Measurements from ENCODE around the gene ATXN7L2.
"Not testable (repeated sequence)": the region's sequence is repeated elsewhere in the genome, so short reads cannot be mapped to it uniquely, and the experiment has no call there.

The ATXN7L2 gene, protein sequence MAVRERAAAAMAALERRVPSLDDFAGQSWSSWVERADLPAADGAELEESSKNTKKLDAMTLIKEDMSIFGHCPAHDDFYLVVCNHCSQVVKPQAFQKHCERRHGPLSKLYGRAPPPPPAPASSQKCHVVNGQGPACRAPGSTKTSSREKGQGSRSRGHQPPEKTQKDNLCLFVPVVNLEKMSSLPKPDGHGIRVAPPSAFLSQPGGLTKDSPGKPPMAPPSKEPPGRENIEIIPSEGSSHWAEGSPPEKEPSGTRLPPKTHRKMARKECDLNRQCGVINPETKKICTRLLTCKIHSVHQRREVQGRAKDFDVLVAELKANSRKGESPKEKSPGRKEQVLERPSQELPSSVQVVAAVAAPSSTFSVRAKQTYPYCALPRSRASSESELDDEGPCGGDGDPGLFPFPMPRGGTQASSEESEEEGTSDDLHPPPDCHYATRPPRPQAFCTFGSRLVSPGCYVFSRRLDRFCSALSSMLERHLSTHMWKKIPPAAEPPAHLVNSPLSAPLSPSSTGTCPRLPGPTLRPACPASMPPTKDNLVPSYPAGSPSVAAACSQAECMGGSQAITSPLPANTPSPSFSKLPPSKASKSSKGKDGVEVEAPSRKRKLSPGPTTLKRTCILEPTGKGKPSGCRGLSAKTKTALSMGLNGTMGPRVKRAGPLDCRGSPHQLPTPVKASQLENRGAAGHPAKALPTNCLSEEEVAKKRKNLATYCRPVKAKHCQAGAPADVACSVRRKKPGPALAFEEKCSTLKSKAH

DNA sequence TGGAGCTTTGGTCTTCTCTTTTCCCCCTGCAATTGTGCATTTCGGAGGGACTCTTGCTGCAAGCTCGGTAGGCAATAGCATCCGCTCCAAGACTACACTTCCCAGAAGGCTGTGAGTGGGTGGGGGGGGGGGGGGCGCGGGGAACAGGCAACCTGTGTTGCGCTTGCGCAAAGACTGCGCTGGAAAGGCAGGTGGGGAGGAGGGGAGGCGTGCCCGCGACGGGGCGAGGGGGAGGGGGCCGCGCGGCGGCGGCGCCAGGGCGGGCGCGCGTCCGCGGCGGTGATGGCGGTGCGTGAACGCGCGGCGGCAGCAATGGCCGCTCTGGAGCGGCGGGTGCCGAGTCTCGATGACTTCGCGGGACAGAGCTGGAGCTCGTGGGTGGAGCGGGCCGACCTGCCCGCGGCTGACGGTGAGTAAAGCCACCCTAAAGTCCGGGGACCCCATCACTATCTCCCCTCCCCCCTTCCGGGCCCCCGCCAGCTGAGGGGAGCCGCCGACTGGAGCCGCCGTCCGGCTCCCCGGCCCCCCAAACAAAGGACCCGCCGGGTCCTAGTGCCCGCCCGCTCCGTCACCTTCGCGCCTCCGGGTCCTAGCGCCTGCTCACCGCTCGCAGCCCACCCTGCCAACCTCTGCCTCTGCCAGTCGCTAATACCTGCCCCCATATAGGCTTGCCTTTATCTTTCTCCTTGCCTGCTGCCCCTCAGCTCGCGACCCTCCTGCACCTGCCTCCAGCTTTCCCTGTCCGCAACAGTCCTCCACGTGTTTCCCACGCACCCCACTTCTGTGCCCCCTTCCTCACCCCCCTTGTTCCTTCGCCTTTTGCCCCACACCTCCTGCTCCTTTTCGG, at the start of gene ATXN7L2:
TSS of gene ATXN7L2 (plus strand) at position 234 of the 847 bp plus-strand sequence. CDS start at position 283, 49 bp downstream.
- DNase-seq (ENCODE audit: low read depth): peak; percentile 92

DNA sequence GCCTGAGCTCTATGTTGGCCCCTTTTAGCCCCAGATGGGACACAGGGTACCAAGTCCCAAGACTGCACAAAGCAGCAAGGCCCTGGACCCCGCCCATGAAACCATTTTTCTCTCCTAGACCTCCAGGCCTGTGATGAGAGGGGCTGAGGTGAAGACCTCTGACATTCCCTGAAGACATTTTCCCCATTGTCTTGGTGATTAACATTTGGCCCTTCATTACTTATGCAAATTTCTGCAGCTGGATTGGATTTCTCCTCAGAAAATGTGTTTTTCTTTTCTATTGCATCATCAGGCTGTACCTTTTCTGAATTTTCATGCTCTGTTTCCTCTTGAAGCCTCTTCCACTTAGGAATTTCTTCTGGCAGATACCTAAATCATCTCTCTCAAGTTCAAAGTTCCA, 49.2 kb upstream of the ATXN7L2 start:
- DNase-seq (ENCODE audit: low read depth): no peak

DNA sequence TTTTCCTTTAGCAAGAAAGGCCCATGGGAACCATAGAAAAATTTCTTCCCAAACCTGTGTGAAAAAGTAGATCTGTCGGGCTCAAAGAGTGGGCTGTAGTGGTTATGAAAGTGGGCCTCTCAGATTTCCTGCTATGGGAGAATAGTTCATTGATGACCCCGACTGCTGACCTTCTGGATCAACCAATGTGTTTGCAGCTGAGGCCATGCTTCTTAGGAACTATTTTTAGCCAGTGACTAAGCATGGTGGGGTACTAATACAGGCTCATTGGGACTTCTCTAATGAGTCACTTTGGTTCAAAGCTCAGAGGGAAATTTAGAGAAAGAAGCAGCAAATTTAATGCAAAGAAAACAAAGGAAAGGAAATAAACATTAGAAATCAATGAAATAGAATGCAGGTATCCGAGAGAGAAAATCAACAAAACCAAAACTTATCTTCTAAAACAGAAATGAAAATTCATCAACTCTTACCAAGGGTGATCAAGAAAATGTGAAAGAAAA, 44.9 kb upstream of the ATXN7L2 start:
- DNase-seq (ENCODE audit: low read depth): peak; percentile 97

DNA sequence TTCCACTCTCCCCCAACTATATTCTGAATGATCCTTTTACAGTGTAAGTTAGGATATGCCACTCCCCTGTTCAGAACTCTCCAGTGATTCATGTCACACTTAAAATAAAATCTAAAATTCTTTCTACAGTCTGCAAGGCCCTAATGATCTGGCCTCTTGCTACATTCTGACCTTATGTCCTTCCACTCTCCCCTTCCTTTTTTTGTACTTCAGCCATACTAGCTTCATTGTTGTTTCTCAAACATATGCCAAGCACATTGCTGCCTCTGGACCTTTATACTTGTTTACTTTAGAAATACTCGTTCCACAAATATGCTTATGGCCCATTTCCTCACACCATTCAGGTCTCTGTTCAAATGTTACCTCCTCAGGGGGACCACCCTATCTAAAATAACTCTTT, 42.6 kb upstream of the ATXN7L2 start:
- DNase-seq (ENCODE audit: low read depth): peak; percentile 82

DNA sequence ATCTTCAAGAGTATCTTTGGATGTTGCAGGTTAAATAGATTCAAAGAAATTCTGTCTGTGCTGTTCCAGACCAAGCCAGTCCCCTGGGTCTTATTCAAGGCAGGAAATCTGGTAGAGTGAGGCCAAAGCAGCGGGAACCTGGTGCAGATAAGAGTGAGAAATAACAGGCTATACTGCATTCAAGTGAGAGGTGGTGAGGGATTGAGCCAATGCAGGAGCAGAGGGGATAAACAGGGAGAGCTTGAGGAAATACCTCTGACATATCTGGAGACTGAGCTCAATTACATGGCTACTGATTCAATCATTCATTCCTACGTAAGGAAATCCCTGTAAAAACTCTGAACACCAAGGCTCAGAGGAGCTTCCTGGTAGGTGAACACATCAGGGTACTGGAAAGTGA, 40.2 kb upstream of the ATXN7L2 start:
- no peak for DNase-seq (ENCODE audit: low read depth)

DNA sequence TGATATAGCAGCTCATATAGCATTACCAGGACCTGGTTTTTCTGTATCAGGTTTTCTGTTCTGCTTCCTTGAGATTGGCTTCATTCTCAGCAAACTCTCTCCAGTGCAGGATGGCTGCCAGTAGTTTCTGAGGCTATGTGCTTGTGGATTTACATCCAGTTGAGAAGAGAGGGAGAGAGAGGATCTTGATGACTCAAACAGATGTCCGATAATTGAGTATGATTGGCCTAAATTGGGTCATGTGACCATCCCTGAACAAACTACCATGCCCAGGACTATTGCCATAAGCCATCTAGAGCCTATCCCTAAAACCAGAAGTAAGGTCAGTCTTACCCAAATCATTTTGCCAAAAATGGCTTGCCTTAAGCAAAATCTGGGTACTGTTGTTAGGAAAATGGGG, 39.4 kb upstream of the ATXN7L2 start:
- peak; percentile 40 for DNase-seq (ENCODE audit: low read depth)

DNA sequence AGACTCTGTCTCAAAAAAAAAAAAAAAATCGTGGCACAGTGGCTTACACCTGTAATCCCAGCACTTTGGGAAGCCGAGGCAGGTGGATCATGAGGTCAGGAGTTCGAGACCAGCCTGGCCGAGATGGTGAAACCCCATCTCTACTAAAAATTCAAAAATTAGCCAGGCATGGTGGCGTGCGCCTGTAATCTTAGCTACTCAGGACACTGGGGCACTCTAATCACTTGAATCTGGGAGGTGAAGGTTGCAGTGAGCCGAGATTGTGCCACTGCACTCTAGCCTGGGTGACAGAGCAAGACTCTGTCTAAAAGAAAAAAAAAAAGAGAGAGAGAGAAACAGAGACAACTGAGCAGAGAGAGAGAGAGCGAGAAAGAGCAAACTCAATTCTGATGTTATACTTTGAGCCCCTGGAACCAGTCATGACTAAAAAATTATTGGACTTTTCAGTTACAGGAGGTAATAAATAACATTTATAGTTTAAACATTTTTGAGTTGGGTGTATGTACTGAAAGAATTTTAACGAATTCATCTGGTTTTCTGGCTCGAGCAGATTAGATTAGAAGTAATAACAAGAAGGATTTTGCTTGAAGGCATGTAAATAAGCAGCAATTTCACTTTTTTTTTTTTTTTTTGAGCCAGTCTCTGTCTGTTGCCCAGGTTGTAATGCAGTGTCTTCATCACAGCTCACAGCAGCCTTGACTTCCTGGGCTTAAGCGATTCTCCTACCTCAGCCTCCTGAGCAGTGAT, 37.6 kb upstream of the ATXN7L2 start:
- peak; percentile 92 for DNase-seq (ENCODE audit: low read depth)

DNA sequence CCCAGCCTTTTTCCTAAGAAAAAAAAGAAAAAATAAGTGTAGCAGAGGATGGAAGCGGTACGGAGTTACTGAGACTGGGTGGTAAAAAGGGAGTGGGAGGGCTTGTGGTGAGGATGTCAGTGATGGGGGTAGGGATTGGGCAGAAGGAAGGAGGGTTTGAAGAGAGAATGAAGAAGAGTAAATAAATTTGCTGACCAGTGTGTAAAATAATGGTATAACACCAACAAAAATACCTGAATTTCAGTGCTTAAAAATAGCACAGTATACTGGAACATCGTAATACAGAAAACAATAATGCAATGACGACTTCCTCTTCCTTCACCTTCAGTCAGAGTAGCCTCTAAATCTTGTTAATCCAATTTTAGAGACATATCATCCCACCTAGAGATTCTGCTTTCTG, 36.2 kb upstream of the ATXN7L2 start:
- no peak for DNase-seq (ENCODE audit: low read depth)

DNA sequence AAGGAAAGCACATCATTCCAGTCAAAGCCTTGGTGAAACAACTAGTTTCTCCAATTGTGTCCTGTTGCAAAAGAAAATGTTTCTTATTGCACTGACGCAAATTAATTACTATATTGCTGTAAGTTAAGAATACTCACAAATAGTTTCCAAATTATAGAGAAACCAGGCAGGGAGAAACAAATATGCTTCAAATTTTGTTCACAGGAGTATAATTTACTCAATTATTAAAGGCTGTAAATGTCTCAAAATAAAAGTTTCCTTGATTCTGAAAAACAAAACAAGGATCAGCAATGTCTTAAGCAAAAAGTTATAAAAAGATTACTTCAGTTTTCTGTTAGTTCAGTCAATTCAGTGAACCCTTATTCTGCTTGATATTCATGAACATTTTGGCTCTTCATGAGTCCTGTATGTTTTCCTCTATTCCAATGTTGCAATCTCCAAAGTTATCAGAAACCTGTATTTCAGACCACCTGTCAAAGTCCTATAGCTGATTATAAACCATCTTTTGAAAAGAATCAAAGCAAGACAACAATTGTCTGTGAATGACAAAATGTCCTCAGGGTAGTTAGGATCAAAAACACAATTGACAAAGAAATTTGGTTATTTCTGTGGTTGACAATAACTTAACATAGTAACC, 29.1 kb upstream of the ATXN7L2 start:
- no peak for DNase-seq (ENCODE audit: low read depth)

DNA sequence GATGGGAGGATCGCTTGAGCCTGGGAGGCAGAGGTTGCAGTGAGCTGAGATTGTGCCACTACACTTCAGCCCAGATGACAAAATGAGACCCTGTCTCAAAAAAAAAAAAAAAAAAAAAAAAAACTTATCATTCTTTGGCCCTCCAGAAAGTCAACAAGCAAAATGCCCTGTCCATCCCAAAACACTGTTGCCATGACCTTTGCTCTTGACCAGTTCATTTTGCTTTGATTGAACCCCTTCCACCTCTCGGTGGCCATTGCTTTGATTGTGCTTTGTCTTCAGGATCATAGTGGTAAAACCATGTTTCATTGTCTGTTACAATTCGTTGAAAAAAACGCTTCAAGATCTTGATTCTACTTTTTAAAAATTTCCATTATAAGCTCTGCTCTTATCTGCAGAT, 25.9 kb upstream of the ATXN7L2 start:
- DNase-seq (ENCODE audit: low read depth): no peak

DNA sequence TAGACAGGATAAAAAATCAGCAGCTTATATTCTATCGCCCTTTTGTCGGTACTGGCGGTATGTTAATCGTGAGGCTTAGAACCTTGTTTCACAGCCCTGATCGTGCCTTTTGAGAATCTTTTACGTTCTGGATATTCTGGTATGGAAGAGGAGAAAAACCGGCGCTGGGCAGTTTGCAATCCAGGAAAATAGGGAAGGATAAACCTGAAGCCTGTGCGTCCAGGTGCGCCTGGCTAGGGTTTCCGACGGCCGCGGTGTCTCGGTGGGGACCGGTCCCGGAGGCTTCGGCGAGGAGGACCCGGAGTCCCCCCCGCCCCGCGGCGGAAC, 17.6 kb upstream of the ATXN7L2 start:
- no peak for DNase-seq (ENCODE audit: low read depth)

DNA sequence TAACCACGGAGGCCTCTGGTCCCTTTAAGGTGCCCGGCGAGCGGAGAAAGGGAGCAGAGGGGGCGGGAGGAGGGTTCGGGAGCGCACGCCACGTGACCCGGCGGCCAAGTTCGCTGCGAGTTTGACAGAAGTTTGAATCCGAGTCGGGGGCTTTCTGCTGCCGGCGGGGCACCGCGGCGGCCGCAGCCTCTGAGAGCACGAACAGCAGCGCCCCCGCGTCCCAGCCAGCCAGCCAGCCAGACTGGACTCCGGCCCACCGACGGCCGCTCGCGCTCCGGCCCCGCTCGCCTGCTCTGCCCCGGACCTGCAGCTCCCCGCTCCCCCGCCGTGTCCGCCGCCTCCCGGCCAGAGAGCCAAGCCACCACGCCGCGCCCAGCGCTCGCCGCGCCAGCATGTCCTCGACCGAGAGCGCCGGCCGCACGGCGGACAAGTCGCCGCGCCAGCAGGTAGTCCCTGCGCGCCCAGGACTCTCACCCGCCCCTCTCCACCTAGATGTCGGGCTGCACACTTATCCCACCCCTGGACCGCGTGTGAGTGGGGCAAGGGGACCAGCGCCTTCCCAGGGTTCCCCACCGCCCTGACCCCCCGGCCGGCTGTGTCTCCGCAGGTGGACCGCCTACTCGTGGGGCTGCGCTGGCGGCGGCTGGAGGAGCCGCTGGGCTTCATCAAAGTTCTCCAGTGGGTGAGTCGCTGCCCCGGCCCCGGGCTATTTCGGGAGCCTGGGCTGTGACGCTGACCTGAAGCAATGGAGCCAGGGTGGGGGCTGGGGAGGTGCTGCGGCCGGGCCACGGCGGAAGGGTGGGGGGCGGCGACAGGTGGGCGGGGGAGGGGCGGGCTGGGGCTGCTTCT, 17.0 kb upstream of the ATXN7L2 start, which contains the start of gene SYPL2:
TSS of gene SYPL2 (plus strand) at position 95 of the 849 bp plus-strand sequence. CDS start at position 393, 298 bp downstream.
- DNase-seq (ENCODE audit: low read depth): peak; percentile 57

DNA sequence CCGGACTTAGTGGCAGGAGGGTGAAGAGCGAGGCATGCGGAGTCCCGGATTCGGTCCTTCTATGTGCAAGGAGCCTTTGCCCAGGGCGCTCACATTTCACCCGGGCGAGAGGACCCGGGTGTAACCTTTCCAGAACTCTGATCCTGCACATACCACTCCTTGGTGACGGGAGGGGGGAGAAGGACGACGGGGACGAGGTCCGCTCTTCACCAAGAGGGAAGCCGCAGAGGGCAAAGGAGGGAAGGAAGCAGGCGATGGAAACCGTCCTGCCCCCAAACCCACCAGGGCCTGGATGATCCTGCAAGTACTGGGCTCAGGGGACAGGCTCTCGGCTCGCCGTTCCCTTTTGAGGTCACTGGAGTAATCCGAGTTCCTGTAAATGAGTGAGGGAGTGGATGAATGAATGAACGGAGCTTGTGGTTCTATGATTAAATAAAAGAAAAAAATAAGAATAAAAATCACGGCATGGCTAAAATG, 16.4 kb upstream of the ATXN7L2 start:
- DNase-seq (ENCODE audit: low read depth): no peak

DNA sequence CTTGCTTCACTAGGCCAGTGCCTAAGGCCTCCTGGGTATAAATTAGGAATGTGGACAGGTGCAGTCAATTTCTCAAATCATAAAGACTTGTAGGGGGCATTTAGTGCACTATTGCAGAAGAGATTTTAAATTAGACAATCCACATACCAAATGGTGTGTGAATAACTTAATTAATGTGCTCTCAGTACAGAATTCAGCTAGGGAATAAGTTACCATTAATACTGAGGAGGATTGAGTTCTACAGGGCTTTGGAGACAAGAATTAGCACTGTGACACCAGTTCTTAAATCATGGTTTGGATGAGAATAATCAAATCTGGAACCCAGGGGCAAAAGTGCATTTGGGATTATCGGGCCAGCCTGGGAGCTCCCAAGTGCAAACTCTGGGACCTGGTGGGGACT, 15.6 kb upstream of the ATXN7L2 start:
- DNase-seq (ENCODE audit: low read depth): no peak

DNA sequence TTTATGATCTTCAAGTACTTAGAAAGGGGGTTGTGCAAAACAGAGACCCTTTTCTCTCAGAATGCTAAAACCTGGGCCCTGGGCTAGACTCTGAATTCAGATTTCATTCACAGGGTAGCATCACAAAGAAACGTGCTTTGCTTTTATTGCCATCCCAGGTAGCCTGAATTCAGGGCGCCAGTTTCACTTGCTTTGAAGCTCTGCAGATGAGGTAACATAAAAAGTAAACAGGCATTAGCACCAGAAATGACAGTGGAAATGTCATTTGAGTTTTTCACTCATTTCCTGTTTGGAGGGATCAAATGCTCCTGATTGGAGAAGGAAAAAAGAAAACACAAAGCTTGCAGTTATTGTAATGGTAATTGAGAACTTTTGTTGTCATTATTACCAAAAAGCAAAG, 14.8 kb upstream of the ATXN7L2 start:
- no peak for DNase-seq (ENCODE audit: low read depth)

DNA sequence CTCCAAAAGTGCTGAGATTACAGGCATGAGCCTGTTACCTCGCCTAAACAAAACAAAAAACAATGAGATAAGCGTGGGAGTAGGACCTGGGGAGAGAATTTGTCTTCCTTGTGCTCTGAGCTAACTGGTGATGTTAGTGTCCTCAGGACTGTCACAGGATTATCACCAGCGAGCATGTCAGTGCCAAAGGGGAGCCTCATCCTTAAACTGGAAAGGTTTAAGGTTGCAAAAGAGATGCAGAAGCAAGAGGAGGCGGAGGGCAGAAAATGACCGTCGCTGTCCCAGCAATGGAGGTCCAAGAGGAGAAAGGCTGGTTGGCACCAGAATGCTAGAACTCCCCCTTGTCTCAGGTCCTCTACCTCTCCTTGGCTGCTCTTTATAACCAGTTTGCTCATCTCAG, 13.5 kb upstream of the ATXN7L2 start:
- DNase-seq (ENCODE audit: low read depth): no peak

DNA sequence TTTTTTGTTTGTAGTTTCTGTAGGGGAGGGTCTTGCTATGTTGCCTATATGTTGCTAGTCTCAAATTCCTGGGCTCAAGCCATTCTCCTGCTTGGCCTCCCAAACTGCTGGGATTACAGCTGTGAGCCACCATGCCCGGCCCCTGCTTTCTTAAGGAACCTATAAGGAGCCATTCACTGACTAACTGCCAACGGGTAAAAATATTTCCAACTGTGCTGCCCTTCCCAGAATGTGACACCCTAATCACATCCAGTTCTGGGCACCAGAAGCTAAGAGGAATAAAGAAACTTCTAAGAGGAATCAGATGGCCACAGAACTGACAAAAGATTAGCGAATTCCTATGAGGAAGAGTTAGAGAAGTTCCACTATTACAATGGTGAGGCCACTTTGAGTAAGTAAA, 10.9 kb upstream of the ATXN7L2 start:
- no peak for DNase-seq (ENCODE audit: low read depth)

DNA sequence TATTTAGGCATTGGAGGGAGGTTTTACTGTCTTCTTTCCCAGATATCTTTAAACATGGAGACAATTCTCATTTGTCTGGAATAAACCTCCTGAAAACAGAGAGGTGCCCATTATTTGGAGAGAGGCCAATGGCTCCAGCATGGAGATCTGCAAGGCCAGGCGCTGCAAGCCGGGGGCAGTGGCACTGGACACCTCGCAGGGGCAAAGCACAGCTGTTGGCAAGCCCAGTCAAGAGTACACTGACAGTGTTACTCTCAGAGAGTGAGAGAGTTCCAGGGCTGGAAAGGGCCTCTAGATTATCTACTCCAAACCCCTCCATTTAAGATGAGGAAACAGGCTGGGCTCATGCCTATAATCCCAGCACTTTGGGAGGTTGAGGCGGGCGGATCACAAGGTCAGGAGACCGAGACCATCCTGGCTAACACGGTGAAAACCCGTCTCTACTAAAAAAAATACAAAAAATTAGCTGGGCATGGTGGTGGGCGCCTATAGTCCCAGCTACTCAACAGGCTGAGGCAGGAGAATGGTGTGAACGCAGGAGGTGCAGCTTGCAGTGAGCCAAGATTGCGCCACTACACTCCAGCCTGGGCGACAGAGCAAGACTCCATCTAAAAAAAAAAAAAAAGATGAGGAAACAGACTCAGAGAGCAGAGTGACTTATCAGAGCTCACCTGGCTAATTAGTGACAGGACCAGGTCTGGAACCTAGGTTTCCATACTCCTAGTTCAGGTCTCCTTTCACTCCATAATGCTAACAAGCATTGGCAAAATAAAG, 10.2 kb upstream of the ATXN7L2 start:
- not testable (repeated sequence) for DNase-seq (ENCODE audit: low read depth)

DNA sequence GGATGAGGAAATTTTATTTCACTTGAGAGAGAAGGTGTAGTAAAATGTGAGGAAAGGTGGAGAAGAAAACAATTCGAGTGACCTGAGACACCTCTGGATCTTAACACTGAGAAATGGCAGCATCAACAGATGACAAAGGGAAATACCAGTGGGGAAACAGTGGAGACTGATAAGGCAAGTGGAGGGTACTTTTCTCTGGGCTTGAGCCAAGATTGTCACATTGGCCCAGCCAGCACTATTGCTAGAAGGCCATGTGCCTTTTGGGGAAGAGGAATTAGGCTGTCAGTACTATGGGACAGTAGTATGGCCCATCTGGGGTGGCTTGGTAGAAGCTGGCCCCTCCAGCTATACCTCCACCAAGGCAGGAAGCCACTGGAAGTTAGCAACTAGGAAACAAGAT, 9.0 kb upstream of the ATXN7L2 start:
- DNase-seq (ENCODE audit: low read depth): no peak
